OCI-LY7 (cell line): ENCODE measurements around the gene AFF3.

ENCODE experiments used
- EZH2phosphoT487 ChIP-seq: fragments of 200-600 bp; sonication (generic); IDR thresholded peaks from 2 replicates; pipeline ENCODE4 v1.6.1; 2018; ENCODE audit warnings: low read depth, borderline replicate concordance, mild to moderate bottlenecking, mixed run types, antibody characterized with exemption, low read length, moderate library complexity, mixed read lengths
- TF ChIP-seq, protein P1 (sequence below): fragments of 200-600 bp; sonication (generic); conservative IDR thresholded peaks from 2 replicates; pipeline ENCODE4 v1.5.1; 2014; ENCODE audit warnings: mild to moderate bottlenecking, antibody characterized with exemption, low read length, moderate library complexity, mixed read lengths

DNA sequence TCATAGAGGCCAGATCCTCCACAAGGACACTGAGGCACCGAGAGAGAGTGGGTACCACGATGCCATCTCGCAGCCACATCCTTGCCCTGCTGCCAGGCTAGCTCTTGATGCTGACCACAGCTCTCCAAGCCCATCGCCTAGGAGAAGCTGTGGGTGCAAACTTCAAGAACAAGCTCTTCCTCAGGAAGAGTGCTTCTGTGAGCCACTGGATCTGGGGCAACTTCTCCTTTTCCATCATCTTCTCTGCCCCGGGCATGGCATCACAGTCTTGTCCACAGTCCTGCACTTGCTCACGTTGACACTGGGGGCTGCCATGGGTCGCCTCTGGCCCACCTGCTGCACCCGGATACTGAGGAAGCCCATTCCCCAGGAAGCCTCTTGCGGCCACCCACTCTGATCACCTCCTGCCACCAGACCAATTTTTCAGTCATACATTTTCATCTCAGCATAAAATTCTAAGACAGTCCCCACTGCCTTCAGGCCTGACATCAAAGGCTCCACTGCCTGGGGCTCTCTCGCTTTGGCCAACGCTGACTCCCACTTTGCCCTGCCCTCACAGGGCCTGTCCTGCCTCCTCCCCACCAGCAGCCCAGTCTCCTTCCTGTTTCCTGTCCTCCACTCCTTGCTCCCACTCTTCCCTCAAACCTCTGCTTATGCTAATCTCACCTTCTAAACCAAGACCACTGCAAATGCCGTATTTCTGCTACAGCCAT lies 243.9 kb downstream of the AFF3 start:
- TF ChIP-seq, protein P1, sequence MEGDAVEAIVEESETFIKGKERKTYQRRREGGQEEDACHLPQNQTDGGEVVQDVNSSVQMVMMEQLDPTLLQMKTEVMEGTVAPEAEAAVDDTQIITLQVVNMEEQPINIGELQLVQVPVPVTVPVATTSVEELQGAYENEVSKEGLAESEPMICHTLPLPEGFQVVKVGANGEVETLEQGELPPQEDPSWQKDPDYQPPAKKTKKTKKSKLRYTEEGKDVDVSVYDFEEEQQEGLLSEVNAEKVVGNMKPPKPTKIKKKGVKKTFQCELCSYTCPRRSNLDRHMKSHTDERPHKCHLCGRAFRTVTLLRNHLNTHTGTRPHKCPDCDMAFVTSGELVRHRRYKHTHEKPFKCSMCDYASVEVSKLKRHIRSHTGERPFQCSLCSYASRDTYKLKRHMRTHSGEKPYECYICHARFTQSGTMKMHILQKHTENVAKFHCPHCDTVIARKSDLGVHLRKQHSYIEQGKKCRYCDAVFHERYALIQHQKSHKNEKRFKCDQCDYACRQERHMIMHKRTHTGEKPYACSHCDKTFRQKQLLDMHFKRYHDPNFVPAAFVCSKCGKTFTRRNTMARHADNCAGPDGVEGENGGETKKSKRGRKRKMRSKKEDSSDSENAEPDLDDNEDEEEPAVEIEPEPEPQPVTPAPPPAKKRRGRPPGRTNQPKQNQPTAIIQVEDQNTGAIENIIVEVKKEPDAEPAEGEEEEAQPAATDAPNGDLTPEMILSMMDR: no peak
- TF ChIP-seq EZH2phosphoT487: no peak
